Measurements from ENCODE around the gene RGS7. TPM values are rescaled to one million over a fixed set of nuclear protein-coding genes. Genes with fewer than 3 reads are reported as not detected.
"Not testable (repeated sequence)": the region's sequence is repeated elsewhere in the genome, so short reads cannot be mapped to it uniquely, and the experiment has no call there.

Gene RGS7
- total RNA-seq, 4 donors from 2014 or later, result 0.27 TPM; not detected in 3

DNA sequence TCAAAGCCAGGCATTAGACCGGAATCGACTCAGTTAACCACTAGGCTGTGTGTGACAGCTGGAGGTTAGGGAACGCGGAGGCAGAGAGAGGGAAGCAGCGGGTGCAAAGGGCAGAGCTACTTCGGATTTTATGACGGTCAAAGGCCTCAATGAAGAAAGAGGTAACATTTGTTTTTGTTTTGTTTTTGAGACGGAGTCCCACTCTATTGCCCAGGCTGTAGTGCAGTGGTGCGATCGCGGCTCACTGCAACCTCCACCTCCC is 468.3 kb downstream of the RGS7 start:
- 89 to 91% methylated on average over 7 to 8 of the region's 11 CpGs for WGBS, 2 donors (ENCODE audit: low coverage in 1 of 2)
- no peak for ATAC-seq
- Histone ChIP-seq H3K27me3 (no peaks in the 10 kb centered on the region), H3K9me3 (no peaks in the 10 kb centered on the region), H3K4me3 (no peak overlapping the region), H3K4me1 (no peaks in the 10 kb centered on the region), H3K27ac (no peak overlapping the region), H3K36me3 (no peaks in the 10 kb centered on the region)
- no peak for TF ChIP-seq EP300 (IDR thresholded peaks at IDR 0.05)
- TF ChIP-seq POLR2AphosphoS5 (IDR thresholded peaks at IDR 0.05), result no peak
- TF ChIP-seq, protein P1, sequence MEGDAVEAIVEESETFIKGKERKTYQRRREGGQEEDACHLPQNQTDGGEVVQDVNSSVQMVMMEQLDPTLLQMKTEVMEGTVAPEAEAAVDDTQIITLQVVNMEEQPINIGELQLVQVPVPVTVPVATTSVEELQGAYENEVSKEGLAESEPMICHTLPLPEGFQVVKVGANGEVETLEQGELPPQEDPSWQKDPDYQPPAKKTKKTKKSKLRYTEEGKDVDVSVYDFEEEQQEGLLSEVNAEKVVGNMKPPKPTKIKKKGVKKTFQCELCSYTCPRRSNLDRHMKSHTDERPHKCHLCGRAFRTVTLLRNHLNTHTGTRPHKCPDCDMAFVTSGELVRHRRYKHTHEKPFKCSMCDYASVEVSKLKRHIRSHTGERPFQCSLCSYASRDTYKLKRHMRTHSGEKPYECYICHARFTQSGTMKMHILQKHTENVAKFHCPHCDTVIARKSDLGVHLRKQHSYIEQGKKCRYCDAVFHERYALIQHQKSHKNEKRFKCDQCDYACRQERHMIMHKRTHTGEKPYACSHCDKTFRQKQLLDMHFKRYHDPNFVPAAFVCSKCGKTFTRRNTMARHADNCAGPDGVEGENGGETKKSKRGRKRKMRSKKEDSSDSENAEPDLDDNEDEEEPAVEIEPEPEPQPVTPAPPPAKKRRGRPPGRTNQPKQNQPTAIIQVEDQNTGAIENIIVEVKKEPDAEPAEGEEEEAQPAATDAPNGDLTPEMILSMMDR (IDR thresholded peaks at IDR 0.05), result no peak
- no peak for TF ChIP-seq POLR2A (IDR thresholded peaks at IDR 0.05)

DNA sequence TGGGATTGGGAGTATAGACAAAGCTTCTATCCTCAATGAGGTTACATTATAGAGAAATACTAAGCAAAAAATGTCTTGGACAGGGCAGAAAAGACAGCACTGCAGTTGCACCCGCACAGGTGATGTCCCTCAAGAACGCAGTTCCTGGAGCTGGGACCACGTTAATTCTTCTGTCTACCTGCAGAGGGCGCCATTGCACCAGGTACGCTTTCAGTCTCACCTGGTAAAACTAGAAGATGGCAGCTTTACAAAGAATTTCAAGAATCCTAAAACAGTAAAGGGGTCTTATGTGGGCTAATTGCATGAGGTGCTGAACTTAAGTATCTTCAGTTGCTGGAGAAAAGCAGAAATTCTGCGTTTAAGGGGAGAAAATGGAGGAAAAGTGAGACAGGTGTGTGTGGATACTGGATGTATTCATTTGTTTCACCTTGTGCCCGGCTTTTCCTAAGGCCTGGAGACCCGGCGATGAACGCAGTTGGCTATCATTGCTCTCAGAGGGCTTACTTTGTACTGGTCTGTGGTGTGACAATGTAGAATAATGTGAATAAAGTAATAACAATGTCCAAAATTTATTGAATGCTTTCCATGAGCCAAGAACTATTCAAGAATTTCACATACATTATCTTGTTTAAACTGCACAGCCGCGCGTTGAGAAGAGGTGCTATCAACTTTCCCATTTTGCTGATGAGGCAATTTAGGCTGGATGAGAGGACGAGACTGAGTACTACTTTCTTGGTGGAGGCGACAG is 468.8 kb downstream of the RGS7 start:
- TF ChIP-seq, protein P1 (IDR thresholded peaks at IDR 0.05), result peak in 1 of 4 experiments; percentile 21
- TF ChIP-seq POLR2A (IDR thresholded peaks at IDR 0.05), result no peak
- H3K27me3 ChIP-seq, result no peaks in the 10 kb centered on the region
- no peak overlapping the region for H3K27ac ChIP-seq
- ATAC-seq, result no peak
- no peaks in the 10 kb centered on the region for H3K36me3 ChIP-seq
- H3K9me3 ChIP-seq, result no peaks in the 10 kb centered on the region
- 55 to 58% methylated on average over 14 to 15 of the region's 15 CpGs for WGBS, 2 donors (ENCODE audit: low coverage in 1 of 2)
- H3K4me3 ChIP-seq, result no peak overlapping the region
- no peaks in the 10 kb centered on the region for H3K4me1 ChIP-seq

- 89 to 90% methylated on average over 2 to 3 of the region's 3 CpGs for WGBS, 2 donors (ENCODE audit: low coverage in 1 of 2)
- ATAC-seq, result no peak
- Histone ChIP-seq H3K4me1 (no peaks in the 10 kb centered on the region), H3K9me3 (no peaks in the 10 kb centered on the region), H3K36me3 (no peaks in the 10 kb centered on the region), H3K27me3 (no peaks in the 10 kb centered on the region), H3K4me3 (no peak overlapping the region), H3K27ac (no peak overlapping the region)
- TF ChIP-seq, protein P1 (IDR thresholded peaks at IDR 0.05), result no peak
- TF ChIP-seq POLR2AphosphoS5 (IDR thresholded peaks at IDR 0.05) (no peak), POLR2A (IDR thresholded peaks at IDR 0.05) (no peak), EP300 (IDR thresholded peaks at IDR 0.05) (no peak)
These were observed 473.5 kb downstream of the RGS7 start for GRCh38 chr1:240883490-240883889.

GRCh38 chr1:240882656-240883308 is 474.2 kb downstream of the RGS7 start:
- H3K36me3 ChIP-seq, H3K27me3 ChIP-seq, H3K4me3 ChIP-seq, H3K27ac ChIP-seq, H3K9me3 ChIP-seq, ATAC-seq, H3K4me1 ChIP-seq: not testable (repeated sequence)
- 84 to 95% methylated on average over 3 to 6 of the region's 6 CpGs for WGBS, 2 donors (ENCODE audit: low coverage in 1 of 2)

GRCh38 chr1:240878631-240879030 is 478.4 kb downstream of the RGS7 start:
- Histone ChIP-seq H3K9me3 (no peaks in the 10 kb centered on the region), H3K4me1 (no peaks in the 10 kb centered on the region), H3K27ac (no peak overlapping the region), H3K4me3 (no peak overlapping the region), H3K27me3 (no peaks in the 10 kb centered on the region), H3K36me3 (no peaks in the 10 kb centered on the region)
- WGBS, 2 donors (ENCODE audit: low coverage in 1 of 2), result 80 to 81% methylated on average over 1 of the region's 1 CpG
- TF ChIP-seq POLR2A (IDR thresholded peaks at IDR 0.05) (no peak), EP300 (IDR thresholded peaks at IDR 0.05) (no peak), POLR2AphosphoS5 (IDR thresholded peaks at IDR 0.05) (no peak)
- TF ChIP-seq, protein P1 (IDR thresholded peaks at IDR 0.05), result no peak
- ATAC-seq, result no peak

All from gastroesophageal sphincter (tissue), 4 donors.